Endodermal cell (in vitro differentiated cells): ENCODE measurements around the gene ARAF. TPM values are rescaled to one million over a fixed set of nuclear protein-coding genes. Genes with fewer than 3 reads are reported as not detected.

Experiments used
- DNase-seq: peaks from one replicate; pipeline ENCODE4 v3.0.0-alpha.2; 2017
- H3K27ac ChIP-seq: 2 replicates; pipeline ENCODE4 v1.5.1; 2013; ENCODE audit warnings: mild to moderate bottlenecking, low read depth, low read length, moderate library complexity
- H3K27me3 ChIP-seq: 2 replicates; pipeline ENCODE4 v1.6.1; 2013; ENCODE audit warnings: mild to moderate bottlenecking, low read length, moderate library complexity; ENCODE audit not compliant: insufficient read depth, control insufficient read depth, poor library complexity, severe bottlenecking
- H3K36me3 ChIP-seq: 2 replicates; pipeline ENCODE4 v1.7.0; 2013; ENCODE audit warnings: mild to moderate bottlenecking, low read length, moderate library complexity; ENCODE audit not compliant: control insufficient read depth, insufficient read depth
- H3K4me1 ChIP-seq: one replicate; pipeline ENCODE4 v1.7.0; 2013; ENCODE audit warnings: low read length; ENCODE audit not compliant: control insufficient read depth, insufficient read depth
- H3K4me3 ChIP-seq: 2 replicates; pipeline ENCODE4 v1.5.1; 2013; ENCODE audit warnings: mild to moderate bottlenecking, low read length, moderate library complexity
- H3K9ac ChIP-seq: 2 replicates; pipeline ENCODE4 v1.6.1; 2013; ENCODE audit warnings: mild to moderate bottlenecking, low read length, moderate library complexity; ENCODE audit not compliant: poor library complexity, severe bottlenecking; ENCODE audit errors: extremely low read depth
- H3K9me3 ChIP-seq: 2 replicates; pipeline ENCODE4 v1.6.1; 2013; ENCODE audit warnings: mild to moderate bottlenecking, low read length, moderate library complexity; ENCODE audit not compliant: control insufficient read depth
- H3K27ac Mint-ChIP-seq: 2 replicates; pipeline ENCODE4 v1.8.0; 2020; ENCODE audit warnings: mixed read lengths
- H3K27me3 Mint-ChIP-seq: 2 replicates; pipeline ENCODE4 v1.8.0; 2021; ENCODE audit warnings: mild to moderate bottlenecking, mixed read lengths; ENCODE audit not compliant: insufficient read depth
- H3K36me3 Mint-ChIP-seq: 2 replicates; pipeline ENCODE4 v1.8.0; 2020; ENCODE audit warnings: low read depth, mixed read lengths
- H3K4me1 Mint-ChIP-seq: 2 replicates; pipeline ENCODE4 v1.8.0; 2020; ENCODE audit warnings: mixed read lengths
- H3K4me3 Mint-ChIP-seq: 2 replicates; pipeline ENCODE4 v1.8.0; 2020; ENCODE audit warnings: mild to moderate bottlenecking, moderate library complexity, mixed read lengths
- H3K9me3 Mint-ChIP-seq: 2 replicates; pipeline ENCODE4 v1.8.0; 2020; ENCODE audit warnings: mild to moderate bottlenecking, mixed read lengths
- CTCF ChIP-seq: fragments of 200-600 bp; sonication (generic); conservative IDR thresholded peaks from 2 replicates; pipeline ENCODE4 v1.5.0; 2021; ENCODE audit warnings: antibody characterized with exemption, mild to moderate bottlenecking
- WGBS, 2 experiments: methylation state at CpG; one replicate each; pipeline versions ENCODE4 v1.1.5 to v1.1.7; 2013; ENCODE audit warnings: missing lambda C conversion rate in 2 of 2, mixed read lengths in 1 of 2; ENCODE audit not compliant: insufficient coverage in 1 of 2, insufficient read length in 1 of 2; 5-methylcytosine and 5-hydroxymethylcytosine counted together
- total RNA-seq, 2 donors: library from RNA; stranded (reverse); fragmentation: NEBNext Ultra II Directional in 1 of 2; extraction: Animal tissue kit (Norgen Biotek cat#: 25700) in 1 of 2; gene quantifications; 2 replicates in 1 of 2; 3 replicates in 1 of 2; pipeline ENCODE4 v1.2.1, GENCODE V29; 2021

ARAF gene
- total RNA-seq, 2 donors from 2014 or later, result 47.7 to 48.7 TPM

GRCh38 chrX:47514533-47515235 lies 46.3 kb upstream of the ARAF start:
- no peaks in the 10 kb centered on the region for H3K9me3 ChIP-seq
- no peak overlapping the region for H3K4me3 Mint-ChIP-seq

GRCh38 chrX:47515941-47516665 lies 44.9 kb upstream of the ARAF start:
- H3K4me1 Mint-ChIP-seq, result no peaks in the 10 kb centered on the region
- H3K36me3 Mint-ChIP-seq, result no peaks in the 10 kb centered on the region
- 97 to 100% methylated on average over 2 to 8 of the region's 8 CpGs for WGBS, 2 experiments
- H3K4me3 Mint-ChIP-seq, result no peak overlapping the region
- no peak for TF ChIP-seq CTCF
- Histone ChIP-seq H3K9ac (no peak overlapping the region), H3K36me3 (no peaks in the 10 kb centered on the region), H3K27ac (no peak overlapping the region), H3K4me1 (no peaks in the 10 kb centered on the region), H3K27me3 (no peaks in the 10 kb centered on the region), H3K9me3 (no peaks in the 10 kb centered on the region), H3K4me3 (no peak overlapping the region)
- H3K27me3 Mint-ChIP-seq, result peaks cover 10% of the 10 kb centered on the region
- DNase-seq, result no peak
- no peak overlapping the region for H3K27ac Mint-ChIP-seq
- H3K9me3 Mint-ChIP-seq, result peaks cover 44% of the 10 kb centered on the region

More at GRCh38 chrX:47514533-47515235, 46.3 kb upstream of the ARAF start:
- no peak for DNase-seq
- no peak overlapping the region for H3K9ac ChIP-seq
- no peaks in the 10 kb centered on the region for H3K36me3 Mint-ChIP-seq
- H3K4me3 ChIP-seq, result no peak overlapping the region
- H3K27ac ChIP-seq, result no peak overlapping the region
- H3K9me3 Mint-ChIP-seq, result peaks cover 40% of the 10 kb centered on the region
- WGBS, 2 experiments, result 87% methylated on average over 6 of the region's 7 CpGs; no CpG with 5 or more reads in 1 of the 2 experiments
- H3K4me1 ChIP-seq, result no peaks in the 10 kb centered on the region
- H3K27ac Mint-ChIP-seq, result no peak overlapping the region
- no peaks in the 10 kb centered on the region for H3K36me3 ChIP-seq
- H3K27me3 ChIP-seq, result no peaks in the 10 kb centered on the region
- H3K27me3 Mint-ChIP-seq, result peaks cover 10% of the 10 kb centered on the region
- TF ChIP-seq CTCF, result no peak
- no peaks in the 10 kb centered on the region for H3K4me1 Mint-ChIP-seq

GRCh38 chrX:47518144-47518543 lies 42.9 kb upstream of the ARAF start:
- no peak overlapping the region for H3K9ac ChIP-seq
- peaks cover 8% of the 10 kb centered on the region for H3K27me3 Mint-ChIP-seq
- H3K9me3 Mint-ChIP-seq, result peaks cover 52% of the 10 kb centered on the region
- H3K27ac Mint-ChIP-seq, result no peak overlapping the region
- no peaks in the 10 kb centered on the region for H3K36me3 ChIP-seq
- H3K9me3 ChIP-seq, result no peaks in the 10 kb centered on the region
- TF ChIP-seq CTCF, result no peak
- no peak overlapping the region for H3K4me3 ChIP-seq
- no peak overlapping the region for H3K4me3 Mint-ChIP-seq
- no peaks in the 10 kb centered on the region for H3K27me3 ChIP-seq
- WGBS, 2 experiments, result 79% methylated on average over 3 of the region's 3 CpGs; no CpG with 5 or more reads in 1 of the 2 experiments
- H3K36me3 Mint-ChIP-seq, result no peaks in the 10 kb centered on the region
- no peaks in the 10 kb centered on the region for H3K4me1 ChIP-seq
- H3K27ac ChIP-seq, result no peak overlapping the region
- no peaks in the 10 kb centered on the region for H3K4me1 Mint-ChIP-seq
- DNase-seq, result no peak
